ENCODE data around the gene DESI1.
"Not testable (repeated sequence)": the region's sequence is repeated elsewhere in the genome, so short reads cannot be mapped to it uniquely, and the experiment has no call there.

The DESI1 gene

GRCh38 chr22:41575533-41575932 is 45.3 kb downstream of the DESI1 start:
- Histone ChIP-seq H3K36me3 (replicated peaks; ENCODE audit: insufficient read depth, low read length) (no peaks in the 10 kb centered on the region), H3F3A (ENCODE audit: insufficient read depth, low read length) (no peaks in the 10 kb centered on the region), H4K20me1 (ENCODE audit: insufficient read depth, low read length) (no peaks in the 10 kb centered on the region), H3K27me3 (replicated peaks; ENCODE audit: insufficient read depth, low read length) (no peaks in the 10 kb centered on the region), H3K9me2 (replicated peaks; ENCODE audit: insufficient read depth, low read length) (no peaks in the 10 kb centered on the region), H3K4me1 (ENCODE audit: low read length) (no peaks in the 10 kb centered on the region), H3K9ac (ENCODE audit: low read length) (no peak overlapping the region), H2AFZ (ENCODE audit: low read length) (no peak overlapping the region), H3K27ac (ENCODE audit: low read length) (no peak overlapping the region), H3K9me3 (replicated peaks; ENCODE audit: insufficient read depth, low read length) (no peaks in the 10 kb centered on the region), H3K4me3 (ENCODE audit: low read length) (no peak overlapping the region), H3K4me2 (ENCODE audit: low read depth, low read length) (no peak overlapping the region), H3K79me2 (ENCODE audit: low read length) (no peaks in the 10 kb centered on the region)
- DNase-seq = no peak
- no peak for TF ChIP-seq CTCF (IDR thresholded peaks at IDR 0.05; ENCODE audit: low read length)
- no peak for TF ChIP-seq EZH2phosphoT487 (IDR thresholded peaks at IDR 0.05; ENCODE audit: low read length)
- TF ChIP-seq EZH2 (optimal IDR thresholded peaks at IDR 0.05; ENCODE audit: low read depth, low read length) = no peak

GRCh38 chr22:41574847-41575381 is 45.9 kb downstream of the DESI1 start:
- Histone ChIP-seq H3K27ac (ENCODE audit: low read length) (no peak overlapping the region), H3K27me3 (replicated peaks; ENCODE audit: insufficient read depth, low read length) (no peaks in the 10 kb centered on the region), H3K79me2 (ENCODE audit: low read length) (no peaks in the 10 kb centered on the region), H2AFZ (ENCODE audit: low read length) (no peak overlapping the region), H3K4me2 (ENCODE audit: low read depth, low read length) (no peak overlapping the region), H3K36me3 (replicated peaks; ENCODE audit: insufficient read depth, low read length) (no peaks in the 10 kb centered on the region), H3K9ac (ENCODE audit: low read length) (no peak overlapping the region), H3K4me1 (ENCODE audit: low read length) (no peaks in the 10 kb centered on the region), H4K20me1 (ENCODE audit: insufficient read depth, low read length) (no peaks in the 10 kb centered on the region), H3K9me2 (replicated peaks; ENCODE audit: insufficient read depth, low read length) (no peaks in the 10 kb centered on the region), H3K9me3 (replicated peaks; ENCODE audit: insufficient read depth, low read length) (no peaks in the 10 kb centered on the region), H3K4me3 (ENCODE audit: low read length) (no peak overlapping the region), H3F3A (ENCODE audit: insufficient read depth, low read length) (no peaks in the 10 kb centered on the region)
- DNase-seq = no peak
- TF ChIP-seq CTCF (IDR thresholded peaks at IDR 0.05; ENCODE audit: low read length) = no peak

- H4K20me1 ChIP-seq (ENCODE audit: insufficient read depth, low read length) = no peaks in the 10 kb centered on the region
- no peak overlapping the region for H2AFZ ChIP-seq (ENCODE audit: low read length)
- H3K9me3 ChIP-seq (replicated peaks; ENCODE audit: insufficient read depth, low read length) = no peaks in the 10 kb centered on the region
- TF ChIP-seq CTCF (IDR thresholded peaks at IDR 0.05; ENCODE audit: low read length) (no peak), EZH2phosphoT487 (IDR thresholded peaks at IDR 0.05; ENCODE audit: low read length) (no peak), EZH2 (optimal IDR thresholded peaks at IDR 0.05; ENCODE audit: low read depth, low read length) (no peak)
- H3K4me2 ChIP-seq (ENCODE audit: low read depth, low read length) = no peak overlapping the region
- DNase-seq = no peak
- H3K27ac ChIP-seq (ENCODE audit: low read length) = no peak overlapping the region
- H3K79me2 ChIP-seq (ENCODE audit: low read length) = no peaks in the 10 kb centered on the region
- no peak overlapping the region for H3K4me3 ChIP-seq (ENCODE audit: low read length)
- H3K4me1 ChIP-seq (ENCODE audit: low read length) = no peaks in the 10 kb centered on the region
- H3K9me2 ChIP-seq (replicated peaks; ENCODE audit: insufficient read depth, low read length) = no peaks in the 10 kb centered on the region
- H3K27me3 ChIP-seq (replicated peaks; ENCODE audit: insufficient read depth, low read length) = no peaks in the 10 kb centered on the region
- H3K9ac ChIP-seq (ENCODE audit: low read length) = no peak overlapping the region
- no peaks in the 10 kb centered on the region for H3F3A ChIP-seq (ENCODE audit: insufficient read depth, low read length)
- H3K36me3 ChIP-seq (replicated peaks; ENCODE audit: insufficient read depth, low read length) = no peaks in the 10 kb centered on the region
These were observed 47.2 kb downstream of the DESI1 start for GRCh38 chr22:41573677-41574076.

GRCh38 chr22:41572305-41572704 is 48.5 kb downstream of the DESI1 start:
- not testable (repeated sequence) for H3K9me3 ChIP-seq (replicated peaks; ENCODE audit: insufficient read depth, low read length); H3K9me2 ChIP-seq (replicated peaks; ENCODE audit: insufficient read depth, low read length); H4K20me1 ChIP-seq (ENCODE audit: insufficient read depth, low read length); H3K4me2 ChIP-seq (ENCODE audit: low read depth, low read length); H3K36me3 ChIP-seq (replicated peaks; ENCODE audit: insufficient read depth, low read length); DNase-seq; H3K27me3 ChIP-seq (replicated peaks; ENCODE audit: insufficient read depth, low read length); H3F3A ChIP-seq (ENCODE audit: insufficient read depth, low read length); H3K9ac ChIP-seq (ENCODE audit: low read length); H2AFZ ChIP-seq (ENCODE audit: low read length); H3K4me3 ChIP-seq (ENCODE audit: low read length); H3K79me2 ChIP-seq (ENCODE audit: low read length); H3K4me1 ChIP-seq (ENCODE audit: low read length); H3K27ac ChIP-seq (ENCODE audit: low read length)
